Chondrocyte (in vitro differentiated cells): ENCODE measurements around the gene NOL11. TPM values are rescaled to one million over a fixed set of nuclear protein-coding genes. Genes with fewer than 3 reads are reported as not detected.
"Not testable (repeated sequence)": the region's sequence is repeated elsewhere in the genome, so short reads cannot be mapped to it uniquely, and the experiment has no call there.

Experiments
- DNase-seq: peaks from one replicate; pipeline ENCODE4 v3.0.0; 2021; ENCODE audit warnings: mixed read lengths, low spot score
- H3K27ac Mint-ChIP-seq: one replicate; pipeline ENCODE4 v1.8.0; 2021; ENCODE audit warnings: mild to moderate bottlenecking, moderate library complexity, mixed read lengths; ENCODE audit not compliant: unreplicated experiment
- H3K27me3 Mint-ChIP-seq: 2 replicates; pipeline ENCODE4 v1.8.0; 2021; ENCODE audit warnings: low read depth, mixed read lengths
- H3K36me3 Mint-ChIP-seq: 2 replicates; pipeline ENCODE4 v1.8.0; 2021; ENCODE audit warnings: low read depth, mixed read lengths
- H3K4me1 Mint-ChIP-seq: 2 replicates; pipeline ENCODE4 v1.8.0; 2021; ENCODE audit warnings: low read depth, mild to moderate bottlenecking, mixed read lengths
- H3K4me3 Mint-ChIP-seq: one replicate; pipeline ENCODE4 v1.8.0; 2021; ENCODE audit warnings: mild to moderate bottlenecking, moderate library complexity, mixed read lengths; ENCODE audit not compliant: unreplicated experiment
- H3K9me3 Mint-ChIP-seq: 2 replicates; pipeline ENCODE4 v1.8.0; 2021; ENCODE audit warnings: low read depth, mixed read lengths
- CTCF ChIP-seq: fragments of 200-600 bp; sonication (generic); IDR thresholded peaks from 2 replicates; pipeline ENCODE4 v1.5.0; 2021; ENCODE audit warnings: antibody characterized with exemption, mild to moderate bottlenecking, moderate library complexity
- total RNA-seq: library from RNA; stranded (reverse); gene quantifications from 3 replicates; pipeline ENCODE4 v1.2.1, GENCODE V29; 2021

Gene NOL11
- total RNA-seq, 1 donor from 2014 or later, result 20.9 TPM

GRCh38 chr17:67753026-67753425 lies 35.3 kb downstream of the NOL11 start:
- no peaks in the 10 kb centered on the region for H3K4me1 Mint-ChIP-seq
- no peak for TF ChIP-seq CTCF
- H3K36me3 Mint-ChIP-seq, result peaks cover 11% of the 10 kb centered on the region
- H3K9me3 Mint-ChIP-seq, result no peaks in the 10 kb centered on the region
- no peak for DNase-seq
- no peak overlapping the region for H3K27ac Mint-ChIP-seq
- no peaks in the 10 kb centered on the region for H3K27me3 Mint-ChIP-seq
- H3K4me3 Mint-ChIP-seq, result no peak overlapping the region

GRCh38 chr17:67754001-67754400 lies 36.3 kb downstream of the NOL11 start:
- DNase-seq, result no peak
- no peak for TF ChIP-seq CTCF
- Mint-ChIP-seq H3K27me3 (no peaks in the 10 kb centered on the region), H3K27ac (no peak overlapping the region), H3K9me3 (no peaks in the 10 kb centered on the region), H3K4me1 (peaks cover under 1% of the 10 kb centered on the region), H3K36me3 (peaks cover 9% of the 10 kb centered on the region), H3K4me3 (no peak overlapping the region)

GRCh38 chr17:67754686-67755085 lies 37.0 kb downstream of the NOL11 start:
- H3K4me3 Mint-ChIP-seq, H3K9me3 Mint-ChIP-seq, H3K27me3 Mint-ChIP-seq, H3K27ac Mint-ChIP-seq, H3K36me3 Mint-ChIP-seq, H3K4me1 Mint-ChIP-seq, DNase-seq: not testable (repeated sequence)

- not testable (repeated sequence) for H3K36me3 Mint-ChIP-seq, H3K9me3 Mint-ChIP-seq, H3K4me3 Mint-ChIP-seq, H3K27me3 Mint-ChIP-seq, H3K27ac Mint-ChIP-seq, DNase-seq
- peaks cover 13% of the 10 kb centered on the region for H3K4me1 Mint-ChIP-seq
These were observed 39.0 kb downstream of the NOL11 start for GRCh38 chr17:67756766-67757165.

GRCh38 chr17:67759355-67760171 lies 41.8 kb downstream of the NOL11 start:
- no peak for DNase-seq
- H3K36me3 Mint-ChIP-seq, result no peaks in the 10 kb centered on the region

GRCh38 chr17:67765623-67766022 lies 47.9 kb downstream of the NOL11 start:
- Mint-ChIP-seq H3K27me3 (no peaks in the 10 kb centered on the region), H3K4me3 (no peak overlapping the region), H3K27ac (no peak overlapping the region), H3K4me1 (no peaks in the 10 kb centered on the region), H3K36me3 (no peaks in the 10 kb centered on the region), H3K9me3 (no peaks in the 10 kb centered on the region)
- DNase-seq, result no peak
- no peak for TF ChIP-seq CTCF

More at GRCh38 chr17:67759355-67760171, 41.8 kb downstream of the NOL11 start:
- H3K4me1 Mint-ChIP-seq, result peaks cover 13% of the 10 kb centered on the region
- no peak overlapping the region for H3K4me3 Mint-ChIP-seq
- H3K27me3 Mint-ChIP-seq, result no peaks in the 10 kb centered on the region
- H3K9me3 Mint-ChIP-seq, result no peaks in the 10 kb centered on the region
- H3K27ac Mint-ChIP-seq, result peak overlapping the region; percentile 32
- no peak for TF ChIP-seq CTCF
